NCI-H82 treated with DMSO at 0.1 percent for 48 hours (cell line): Measurements from ENCODE around the gene CYCS.

Experiments used
- DNase-seq: peaks from one replicate; lab custom pipeline; 2025; ENCODE audit not compliant: unreplicated experiment; lab: John Stamatoyannopoulos, UW

Gene CYCS

GRCh38 chr7:25073451-25073850, 51.6 kb downstream of the CYCS start:
- DNase-seq, result no peak
